Activated naive CD4-positive, alpha-beta T cell treated with anti-CD3 and anti-CD28 coated beads, Interleukin-2, amount 50 U/mL, for 24 hours (primary cell): ENCODE data around the gene PUS1.
"Not testable (repeated sequence)": the region's sequence is repeated elsewhere in the genome, so short reads cannot be mapped to it uniquely, and the experiment has no call there.

Experiments used
- H3K27ac Mint-ChIP-seq: one replicate; pipeline ENCODE4 v1.8.0; 2021; ENCODE audit warnings: mild to moderate bottlenecking, mixed read lengths
- H3K27me3 Mint-ChIP-seq: one replicate; pipeline ENCODE4 v1.8.0; 2021; ENCODE audit warnings: mixed read lengths
- H3K36me3 Mint-ChIP-seq: one replicate; pipeline ENCODE4 v1.8.0; 2021; ENCODE audit warnings: mixed read lengths
- H3K4me1 Mint-ChIP-seq: one replicate; pipeline ENCODE4 v1.8.0; 2021; ENCODE audit warnings: mixed read lengths
- H3K4me3 Mint-ChIP-seq: one replicate; pipeline ENCODE4 v1.8.0; 2021; ENCODE audit warnings: mild to moderate bottlenecking, mixed read lengths
- H3K9me3 Mint-ChIP-seq: one replicate; pipeline ENCODE4 v1.8.0; 2021; ENCODE audit warnings: mixed read lengths

The PUS1 gene

GRCh38 chr12:131983554-131983953 lies 54.5 kb downstream of the PUS1 start:
- H3K4me3 Mint-ChIP-seq: no peak overlapping the region
- no peaks in the 10 kb centered on the region for H3K9me3 Mint-ChIP-seq
- H3K27ac Mint-ChIP-seq: no peak overlapping the region
- no peaks in the 10 kb centered on the region for H3K4me1 Mint-ChIP-seq
- peaks cover 19% of the 10 kb centered on the region for H3K36me3 Mint-ChIP-seq
- H3K27me3 Mint-ChIP-seq: no peaks in the 10 kb centered on the region

GRCh38 chr12:131984334-131984733 lies 55.3 kb downstream of the PUS1 start:
- Mint-ChIP-seq H3K4me3 (no peak overlapping the region), H3K9me3 (no peaks in the 10 kb centered on the region), H3K36me3 (peaks cover 21% of the 10 kb centered on the region), H3K27ac (no peak overlapping the region), H3K27me3 (no peaks in the 10 kb centered on the region), H3K4me1 (no peaks in the 10 kb centered on the region)

GRCh38 chr12:131985510-131985875 lies 56.4 kb downstream of the PUS1 start:
- H3K27ac Mint-ChIP-seq, H3K4me1 Mint-ChIP-seq, H3K9me3 Mint-ChIP-seq, H3K27me3 Mint-ChIP-seq, H3K4me3 Mint-ChIP-seq: not testable (repeated sequence)
- peaks cover 20% of the 10 kb centered on the region for H3K36me3 Mint-ChIP-seq

GRCh38 chr12:131986361-131986760 lies 57.3 kb downstream of the PUS1 start:
- Mint-ChIP-seq H3K9me3 (no peaks in the 10 kb centered on the region), H3K4me3 (no peak overlapping the region), H3K27me3 (no peaks in the 10 kb centered on the region), H3K36me3 (peaks cover 21% of the 10 kb centered on the region), H3K27ac (no peak overlapping the region), H3K4me1 (no peaks in the 10 kb centered on the region)

- Mint-ChIP-seq H3K4me3 (no peak overlapping the region), H3K27ac (no peak overlapping the region), H3K36me3 (peaks cover 18% of the 10 kb centered on the region), H3K4me1 (no peaks in the 10 kb centered on the region), H3K27me3 (no peaks in the 10 kb centered on the region), H3K9me3 (no peaks in the 10 kb centered on the region)
Observed at GRCh38 chr12:131986910-131987309, 57.8 kb downstream of the PUS1 start.

GRCh38 chr12:131987552-131987951 lies 58.5 kb downstream of the PUS1 start:
- no peaks in the 10 kb centered on the region for H3K9me3 Mint-ChIP-seq
- no peak overlapping the region for H3K4me3 Mint-ChIP-seq

GRCh38 chr12:131988054-131988796 lies 59.1 kb downstream of the PUS1 start:
- Mint-ChIP-seq H3K9me3 (no peaks in the 10 kb centered on the region), H3K27me3 (no peaks in the 10 kb centered on the region), H3K4me1 (no peaks in the 10 kb centered on the region), H3K36me3 (peaks cover 19% of the 10 kb centered on the region), H3K27ac (no peak overlapping the region), H3K4me3 (no peak overlapping the region)

More at GRCh38 chr12:131987552-131987951, 58.5 kb downstream of the PUS1 start:
- Mint-ChIP-seq H3K27ac (no peak overlapping the region), H3K36me3 (peaks cover 19% of the 10 kb centered on the region), H3K27me3 (no peaks in the 10 kb centered on the region), H3K4me1 (no peaks in the 10 kb centered on the region)

- no peaks in the 10 kb centered on the region for H3K27me3 Mint-ChIP-seq
- no peaks in the 10 kb centered on the region for H3K9me3 Mint-ChIP-seq
- peaks cover 22% of the 10 kb centered on the region for H3K36me3 Mint-ChIP-seq
- H3K4me1 Mint-ChIP-seq: no peaks in the 10 kb centered on the region
- H3K4me3 Mint-ChIP-seq: no peak overlapping the region
- H3K27ac Mint-ChIP-seq: no peak overlapping the region
Observed at GRCh38 chr12:131989021-131989420, 59.9 kb downstream of the PUS1 start.

- H3K36me3 Mint-ChIP-seq: peaks cover 26% of the 10 kb centered on the region
- H3K27ac Mint-ChIP-seq: no peak overlapping the region
- H3K9me3 Mint-ChIP-seq: no peaks in the 10 kb centered on the region
- H3K4me1 Mint-ChIP-seq: no peaks in the 10 kb centered on the region
- H3K4me3 Mint-ChIP-seq: no peak overlapping the region
- no peaks in the 10 kb centered on the region for H3K27me3 Mint-ChIP-seq
Observed at GRCh38 chr12:131990066-131990979, 61.2 kb downstream of the PUS1 start.

GRCh38 chr12:131990980-131991305 lies 61.9 kb downstream of the PUS1 start:
- no peaks in the 10 kb centered on the region for H3K27me3 Mint-ChIP-seq
- H3K4me1 Mint-ChIP-seq: no peaks in the 10 kb centered on the region
- no peaks in the 10 kb centered on the region for H3K9me3 Mint-ChIP-seq
- no peak overlapping the region for H3K4me3 Mint-ChIP-seq
- H3K27ac Mint-ChIP-seq: no peak overlapping the region
- H3K36me3 Mint-ChIP-seq: peaks cover 26% of the 10 kb centered on the region

- Mint-ChIP-seq H3K4me3 (no peak overlapping the region), H3K4me1 (no peaks in the 10 kb centered on the region), H3K27ac (no peak overlapping the region), H3K36me3 (peaks cover 21% of the 10 kb centered on the region), H3K27me3 (no peaks in the 10 kb centered on the region), H3K9me3 (no peaks in the 10 kb centered on the region)
Observed at GRCh38 chr12:131991816-131992430, 62.8 kb downstream of the PUS1 start.

GRCh38 chr12:131994589-131994988 lies 65.5 kb downstream of the PUS1 start:
- no peaks in the 10 kb centered on the region for H3K27me3 Mint-ChIP-seq
- no peak overlapping the region for H3K27ac Mint-ChIP-seq
- no peaks in the 10 kb centered on the region for H3K9me3 Mint-ChIP-seq
- peaks cover 17% of the 10 kb centered on the region for H3K36me3 Mint-ChIP-seq
- H3K4me3 Mint-ChIP-seq: no peak overlapping the region
- H3K4me1 Mint-ChIP-seq: no peaks in the 10 kb centered on the region
